Neural progenitor cell (in vitro differentiated cells): ENCODE data around the gene OR51A2.

Source experiments
- EZH2 ChIP-seq: fragments of 200-600 bp; sonication (generic); IDR thresholded peaks from 2 replicates; pipeline ENCODE4 v1.6.1; 2017; ENCODE audit warnings: antibody characterized with exemption, mild to moderate bottlenecking, moderate library complexity
- EZH2phosphoT487 ChIP-seq: fragments of 200-600 bp; sonication (generic); IDR thresholded peaks from 2 replicates; pipeline ENCODE4 v1.6.1; 2017; ENCODE audit warnings: antibody characterized with exemption
- TF ChIP-seq, protein P1 (sequence below): fragments of 200-600 bp; sonication (generic); IDR thresholded peaks from 2 replicates; pipeline ENCODE4 v1.5.1; 2017; ENCODE audit warnings: antibody characterized with exemption, mild to moderate bottlenecking

DNA sequence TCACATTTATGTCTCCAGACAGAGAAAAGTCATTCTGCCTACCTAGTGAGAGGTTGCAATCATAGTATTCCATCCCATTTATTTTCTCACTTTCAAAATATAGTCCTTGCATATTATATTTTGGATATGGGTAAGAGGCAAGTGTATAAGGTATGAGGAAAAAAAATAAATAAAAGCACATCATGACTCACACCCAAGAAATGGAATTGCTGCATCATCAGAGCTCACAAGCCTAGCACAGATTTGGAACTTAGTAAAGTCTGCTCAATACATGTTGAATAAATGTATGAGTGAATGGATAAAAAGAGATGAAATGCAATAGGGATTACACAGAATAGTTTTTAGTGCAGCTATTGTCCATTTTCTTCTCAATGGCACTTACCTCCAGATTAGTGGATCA lies 28.9 kb downstream of the OR51A2 start:
- TF ChIP-seq, protein P1, sequence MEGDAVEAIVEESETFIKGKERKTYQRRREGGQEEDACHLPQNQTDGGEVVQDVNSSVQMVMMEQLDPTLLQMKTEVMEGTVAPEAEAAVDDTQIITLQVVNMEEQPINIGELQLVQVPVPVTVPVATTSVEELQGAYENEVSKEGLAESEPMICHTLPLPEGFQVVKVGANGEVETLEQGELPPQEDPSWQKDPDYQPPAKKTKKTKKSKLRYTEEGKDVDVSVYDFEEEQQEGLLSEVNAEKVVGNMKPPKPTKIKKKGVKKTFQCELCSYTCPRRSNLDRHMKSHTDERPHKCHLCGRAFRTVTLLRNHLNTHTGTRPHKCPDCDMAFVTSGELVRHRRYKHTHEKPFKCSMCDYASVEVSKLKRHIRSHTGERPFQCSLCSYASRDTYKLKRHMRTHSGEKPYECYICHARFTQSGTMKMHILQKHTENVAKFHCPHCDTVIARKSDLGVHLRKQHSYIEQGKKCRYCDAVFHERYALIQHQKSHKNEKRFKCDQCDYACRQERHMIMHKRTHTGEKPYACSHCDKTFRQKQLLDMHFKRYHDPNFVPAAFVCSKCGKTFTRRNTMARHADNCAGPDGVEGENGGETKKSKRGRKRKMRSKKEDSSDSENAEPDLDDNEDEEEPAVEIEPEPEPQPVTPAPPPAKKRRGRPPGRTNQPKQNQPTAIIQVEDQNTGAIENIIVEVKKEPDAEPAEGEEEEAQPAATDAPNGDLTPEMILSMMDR, result no peak
- TF ChIP-seq EZH2 (no peak), EZH2phosphoT487 (no peak)
